COLO829 (cell line): Measurements from ENCODE around the gene SGMS1.
A peak's percentile ranks its signal among the peaks of the same experiment; 100 is the strongest.

Experiments
- DNase-seq: peaks from one replicate; pipeline ENCODE4 v3.0.0; 2012; ENCODE audit warnings: low spot score

SGMS1 gene

DNA sequence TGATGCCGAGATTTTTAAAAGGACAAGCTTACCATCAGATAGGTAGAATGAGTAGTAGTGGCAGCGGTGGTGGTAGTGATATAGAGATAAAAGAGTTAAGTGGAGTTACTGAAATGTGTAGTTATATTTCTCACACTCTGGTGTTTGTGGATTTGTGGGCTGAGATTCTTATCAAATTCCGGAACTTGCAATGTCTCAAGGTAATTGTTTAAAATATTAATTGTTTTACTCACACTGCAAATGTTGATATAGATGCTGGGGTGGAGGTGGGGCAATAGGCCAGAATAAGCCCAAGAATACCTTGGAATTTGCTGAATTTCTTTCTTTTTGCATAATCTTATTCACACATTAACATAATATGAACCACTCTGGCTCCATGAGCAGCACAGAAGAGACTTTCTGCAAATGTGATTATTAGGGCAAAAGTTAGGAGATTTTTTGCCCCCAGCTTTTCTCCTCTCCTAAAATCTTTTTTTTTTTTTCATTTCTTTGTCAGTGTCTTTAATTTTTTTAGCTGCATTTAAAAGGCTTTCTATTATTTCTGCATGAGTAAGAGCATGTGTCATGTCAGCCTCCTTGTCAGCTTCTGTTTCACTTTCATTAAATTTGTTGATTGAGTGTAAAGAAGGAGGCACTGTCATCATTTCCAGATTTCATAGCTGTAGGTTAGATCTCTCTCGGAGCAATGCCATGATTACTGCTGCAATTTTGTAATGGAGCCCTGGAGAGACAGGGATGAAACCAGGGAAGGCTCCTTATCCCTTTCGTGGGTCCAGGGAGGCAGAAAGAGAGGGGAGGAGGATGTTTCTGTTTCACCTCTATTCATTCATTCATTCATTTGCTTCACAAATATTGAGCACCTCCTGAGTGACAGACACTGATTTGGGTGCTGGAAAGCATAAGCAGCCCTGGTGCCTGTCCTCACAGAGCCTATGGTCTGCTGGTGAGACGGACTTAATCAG, 13.1 kb upstream of the SGMS1 start:
- no peak for DNase-seq

- DNase-seq, result no peak
These were observed 11.5 kb upstream of the SGMS1 start for GRCh38 chr10:50635286-50635685.

DNA sequence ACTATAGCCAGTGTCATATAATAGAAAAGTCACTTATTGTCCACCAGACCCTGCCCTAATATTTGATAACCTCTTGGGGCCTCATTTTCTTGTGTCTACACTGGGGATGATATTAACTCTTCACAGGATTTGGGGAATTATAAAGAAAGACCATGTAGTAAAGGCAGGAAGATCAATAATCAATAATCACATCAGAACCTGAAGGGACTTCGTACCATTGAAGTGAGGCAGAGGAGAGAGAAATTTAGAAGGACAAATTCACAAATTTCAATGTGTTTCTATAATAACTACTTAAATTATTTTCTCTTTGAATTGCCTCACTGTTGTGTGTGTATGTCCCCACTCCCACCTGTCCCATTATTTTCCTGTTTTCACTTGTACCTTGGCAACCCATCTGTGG, 10.7 kb upstream of the SGMS1 start:
- no peak for DNase-seq

GRCh38 chr10:50631052-50631451, 7.3 kb upstream of the SGMS1 start:
- no peak for DNase-seq

DNA sequence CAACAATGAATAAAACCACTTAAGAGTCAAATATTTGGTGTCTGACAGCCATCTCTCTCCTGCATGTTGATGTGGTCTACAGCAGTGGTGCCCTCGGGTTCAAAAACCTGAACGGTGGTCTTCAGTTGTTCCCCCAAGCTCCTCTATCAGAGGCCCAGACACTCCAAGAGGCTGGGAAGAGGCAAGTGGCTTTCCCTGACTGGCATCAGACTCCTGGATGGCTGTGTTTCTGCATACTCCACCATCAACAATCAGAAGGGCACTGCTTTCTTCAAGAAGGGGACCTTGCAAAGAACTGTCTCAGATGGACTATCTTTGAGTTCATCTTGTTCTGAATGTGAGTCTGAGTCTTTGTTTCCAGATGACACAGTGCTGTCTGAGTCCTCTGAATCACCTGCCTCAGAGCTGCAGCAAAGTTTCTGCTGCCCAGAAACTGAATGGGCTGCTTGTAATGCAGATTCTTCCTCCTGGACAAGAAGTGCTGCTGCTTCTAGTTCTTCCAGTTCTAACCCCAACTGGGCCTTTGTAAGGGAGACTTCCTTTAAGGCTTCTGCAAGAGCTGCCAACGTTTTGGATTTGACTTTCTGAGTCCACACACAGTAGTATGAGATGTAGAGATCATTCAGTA, 5.9 kb upstream of the SGMS1 start:
- no peak for DNase-seq

DNA sequence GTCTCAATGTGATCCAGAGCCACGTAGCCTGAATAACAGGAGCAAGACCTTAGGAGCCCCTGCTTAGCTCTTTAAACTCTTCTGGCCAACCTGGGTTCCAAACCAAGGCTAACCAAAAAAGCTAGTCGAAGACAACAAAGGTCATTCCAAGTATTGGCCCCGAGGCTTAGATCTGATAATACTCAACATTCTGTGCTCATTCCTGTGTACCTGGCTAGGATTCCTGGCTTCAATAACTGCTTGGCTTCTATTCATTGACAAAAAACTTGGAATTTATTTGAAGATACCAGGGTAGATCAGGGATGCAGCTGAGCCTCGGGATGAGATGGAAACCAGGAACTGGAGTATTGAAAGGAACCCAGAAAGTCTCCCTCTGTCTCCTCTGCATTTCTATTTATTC, 4.1 kb upstream of the SGMS1 start:
- DNase-seq, result no peak

GRCh38 chr10:50627443-50627842, 3.7 kb upstream of the SGMS1 start:
- no peak for DNase-seq

- no peak for DNase-seq
These were observed 1.9 kb upstream of the SGMS1 start for GRCh38 chr10:50625649-50626132.

DNA sequence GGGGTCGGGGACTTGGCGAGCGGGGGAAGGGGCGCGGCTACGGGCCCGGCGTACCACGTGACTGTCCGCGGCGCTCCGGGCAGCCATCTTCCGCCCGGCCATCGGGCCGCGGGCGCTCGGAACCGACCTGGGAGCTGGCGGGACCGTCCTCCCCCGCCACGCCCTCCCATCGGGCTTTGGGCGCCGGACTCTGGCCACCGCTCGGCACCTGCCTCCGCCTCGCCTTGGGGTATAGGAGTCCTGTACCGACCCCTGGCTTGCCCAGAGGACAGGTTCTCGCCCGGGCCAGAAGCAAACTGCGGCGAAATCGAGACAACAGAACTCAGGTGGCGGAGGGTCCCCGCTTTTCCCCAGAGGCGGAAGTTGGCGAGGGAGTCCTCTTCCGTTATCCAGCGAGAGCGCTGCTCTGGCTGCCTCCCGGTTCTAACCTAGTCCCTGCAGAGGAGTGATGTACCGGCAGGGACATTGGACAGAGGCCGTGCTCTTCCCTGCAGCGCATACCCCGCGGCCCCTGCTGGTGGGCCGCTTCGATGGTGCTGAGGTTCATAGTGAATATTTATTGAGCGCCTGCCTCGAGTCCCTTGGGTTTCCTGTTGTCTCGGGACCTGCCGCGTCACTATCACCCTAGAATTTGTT, 1.2 kb upstream of the SGMS1 start:
- peak; percentile 37 for DNase-seq

GRCh38 chr10:50624413-50624865, 683 bp upstream of the SGMS1 start:
- DNase-seq, result peak; percentile 84

- no peak for DNase-seq
These were observed 772 bp downstream of the SGMS1 start for GRCh38 chr10:50622706-50623662.

GRCh38 chr10:50621968-50622705, 1.6 kb downstream of the SGMS1 start:
- DNase-seq, result peak; percentile 43

DNA sequence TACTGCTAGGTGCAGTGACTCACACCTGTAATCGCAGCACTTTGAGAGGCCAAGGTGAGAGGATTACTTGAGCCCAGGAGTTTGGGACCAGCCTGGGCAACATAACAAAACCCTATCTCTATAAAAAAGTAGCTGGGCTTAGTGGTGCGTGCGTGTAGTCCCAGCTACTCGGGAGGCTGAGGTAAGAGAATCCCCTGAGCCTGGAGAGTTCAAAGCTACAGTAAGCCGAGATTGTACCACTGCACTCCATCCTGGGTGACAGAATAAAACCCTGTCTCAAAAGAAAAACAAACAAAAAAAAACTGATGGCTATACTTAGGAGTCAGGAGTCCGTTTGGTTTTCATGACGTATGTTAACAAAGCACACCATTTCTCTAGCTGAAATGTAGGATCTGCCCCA, 2.9 kb downstream of the SGMS1 start:
- DNase-seq, result no peak

- DNase-seq, result no peak
These were observed 3.9 kb downstream of the SGMS1 start for GRCh38 chr10:50619882-50620281.

GRCh38 chr10:50619166-50619565, 4.6 kb downstream of the SGMS1 start:
- DNase-seq, result no peak

GRCh38 chr10:50618624-50619023, 5.1 kb downstream of the SGMS1 start:
- no peak for DNase-seq

GRCh38 chr10:50615658-50616057, 8.1 kb downstream of the SGMS1 start:
- no peak for DNase-seq

- DNase-seq, result no peak
These were observed 9.2 kb downstream of the SGMS1 start for GRCh38 chr10:50614444-50615137.

GRCh38 chr10:50613726-50614443, 9.9 kb downstream of the SGMS1 start:
- DNase-seq, result no peak

- no peak for DNase-seq
These were observed 10.6 kb downstream of the SGMS1 start for GRCh38 chr10:50613150-50613549.
